Ectodermal cell (in vitro differentiated cells): ENCODE results near the gene STOML2.

ENCODE experiments used
- H3K27ac ChIP-seq: 2 replicates; pipeline ENCODE4 v1.7.0; 2013; ENCODE audit warnings: mild to moderate bottlenecking, low read depth, low read length; ENCODE audit not compliant: insufficient read depth, poor library complexity, severe bottlenecking
- H3K27me3 ChIP-seq: 2 replicates; pipeline ENCODE4 v1.7.0; 2013; ENCODE audit warnings: mild to moderate bottlenecking, low read length; ENCODE audit not compliant: insufficient read depth, control insufficient read depth, poor library complexity, severe bottlenecking
- H3K36me3 ChIP-seq: one replicate; pipeline ENCODE4 v1.7.0; 2013; ENCODE audit warnings: low read length; ENCODE audit not compliant: control insufficient read depth, insufficient read depth
- H3K4me1 ChIP-seq: one replicate; pipeline ENCODE4 v1.7.0; 2013; ENCODE audit warnings: low read length; ENCODE audit not compliant: control insufficient read depth, insufficient read depth
- H3K4me3 ChIP-seq: 2 replicates; pipeline ENCODE4 v1.7.0; 2013; ENCODE audit warnings: low read depth, low read length, control low read depth; ENCODE audit not compliant: insufficient read depth
- H3K9me3 ChIP-seq: 2 replicates; pipeline ENCODE4 v1.7.0; 2013; ENCODE audit warnings: mild to moderate bottlenecking, low read length, moderate library complexity; ENCODE audit not compliant: control insufficient read depth
- WGBS, 2 experiments: methylation state at CpG; one replicate each; pipeline ENCODE4 v1.1.7; 2013; ENCODE audit warnings: missing lambda C conversion rate in 2 of 2; 5-methylcytosine and 5-hydroxymethylcytosine counted together

STOML2 gene

GRCh38 chr9:35073279-35073612 is 29.7 kb downstream of the STOML2 start:
- Histone ChIP-seq H3K4me1 (peaks cover 24% of the 10 kb centered on the region), H3K36me3 (peaks cover 35% of the 10 kb centered on the region), H3K9me3 (no peaks in the 10 kb centered on the region), H3K4me3 (no peak overlapping the region), H3K27me3 (no peaks in the 10 kb centered on the region), H3K27ac (peak overlapping the region; percentile 94)
- 100% methylated on average over 2 of the region's 2 CpGs; no CpG with 5 or more reads in 1 of the 2 experiments for WGBS, 2 experiments

DNA sequence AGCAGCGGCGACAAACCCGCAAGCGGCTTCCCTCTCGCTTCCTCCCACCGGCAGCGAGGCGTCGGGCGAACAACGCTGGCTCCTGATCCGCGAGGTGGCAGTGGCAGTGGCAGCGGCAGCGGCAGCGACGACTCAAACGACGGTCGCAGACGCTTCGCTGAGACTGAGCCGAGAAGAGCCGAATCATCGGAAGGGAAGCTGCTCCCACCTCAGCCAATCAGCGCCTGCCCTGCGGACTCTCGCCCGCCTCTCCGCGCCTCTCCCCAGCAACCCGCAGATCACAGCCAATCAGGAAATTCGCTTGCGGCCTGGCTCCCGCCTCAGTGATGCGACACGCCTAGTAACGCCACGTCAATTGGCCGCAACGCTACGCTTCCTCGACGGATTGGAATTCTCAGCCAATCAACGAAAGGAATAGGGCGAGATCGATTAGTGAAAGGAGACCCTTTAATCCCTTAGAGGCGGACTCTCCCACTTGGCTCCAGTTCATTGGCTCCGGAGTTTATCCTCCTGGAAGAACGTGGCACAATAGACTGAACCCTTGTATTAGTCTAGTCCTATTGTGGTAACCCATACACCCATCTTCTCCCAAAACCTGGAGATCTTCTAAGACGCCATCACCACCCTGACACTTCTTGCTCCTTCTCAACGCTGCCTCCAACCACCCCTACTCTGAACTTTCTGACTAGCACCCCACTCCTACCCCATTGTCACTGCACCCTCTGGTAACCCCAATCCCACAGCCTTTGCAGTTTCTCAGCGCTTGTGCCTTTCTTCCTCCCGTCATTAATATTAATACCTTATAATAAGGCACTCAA is 30.3 kb downstream of the STOML2 start, which contains the start of gene VCP:
VCP (minus strand) TSS at position 165 of the 818 bp plus-strand sequence. CDS start 272 bp downstream, outside the sequence.
- peak within 1 kb of the TSS; percentile 99 for H3K27ac ChIP-seq
- WGBS, 2 experiments = 6% methylated on average over 54 of the region's 54 CpGs
- H3K9me3 ChIP-seq = no peaks in the 10 kb centered on the region
- no peaks in the 10 kb centered on the region for H3K27me3 ChIP-seq
- peaks cover 41% of the 10 kb centered on the region for H3K36me3 ChIP-seq
- H3K4me3 ChIP-seq = peak within 1 kb of the TSS; percentile 90
- H3K4me1 ChIP-seq = peaks cover 19% of the 10 kb centered on the region

GRCh38 chr9:35071814-35072460 is 31.0 kb downstream of the STOML2 start:
- WGBS, 2 experiments = 0% methylated on average over 79 of the region's 79 CpGs

GRCh38 chr9:35070823-35071813 is 31.8 kb downstream of the STOML2 start:
- 2 to 4% methylated on average over 19 to 20 of the region's 20 CpGs for WGBS, 2 experiments
- peak overlapping the region; percentile 90 for H3K4me3 ChIP-seq
- H3K27ac ChIP-seq = peak overlapping the region; percentile 99
- no peaks in the 10 kb centered on the region for H3K27me3 ChIP-seq
- peaks cover 45% of the 10 kb centered on the region for H3K36me3 ChIP-seq
- H3K9me3 ChIP-seq = no peaks in the 10 kb centered on the region
- peaks cover 19% of the 10 kb centered on the region for H3K4me1 ChIP-seq

More at GRCh38 chr9:35071814-35072460, 31.0 kb downstream of the STOML2 start:
- Histone ChIP-seq H3K27ac (peak overlapping the region; percentile 99), H3K36me3 (peaks cover 45% of the 10 kb centered on the region), H3K4me1 (peaks cover 19% of the 10 kb centered on the region), H3K9me3 (no peaks in the 10 kb centered on the region), H3K27me3 (no peaks in the 10 kb centered on the region), H3K4me3 (peak overlapping the region; percentile 90)

DNA sequence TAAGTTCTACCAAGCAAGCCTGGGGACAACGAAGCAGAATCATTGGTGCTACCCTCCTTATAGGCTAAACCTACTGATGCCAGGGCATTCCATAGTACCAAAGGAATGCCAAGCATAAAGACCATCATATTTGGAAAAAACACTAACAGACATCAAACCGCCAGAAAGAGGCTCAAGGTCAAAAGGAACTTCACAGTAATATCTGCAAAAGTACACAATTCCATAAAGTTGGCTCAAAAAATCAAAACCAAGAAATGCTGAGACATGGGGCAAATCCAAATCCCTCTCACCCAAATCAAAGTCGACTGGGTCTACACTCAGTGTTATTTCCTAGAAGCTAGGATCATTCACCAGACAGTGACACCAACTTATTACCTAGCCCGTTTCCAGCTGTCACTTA is 33.9 kb downstream of the STOML2 start:
- H3K27ac ChIP-seq = no peak overlapping the region
- H3K9me3 ChIP-seq = no peaks in the 10 kb centered on the region
- H3K27me3 ChIP-seq = no peaks in the 10 kb centered on the region
- peaks cover 19% of the 10 kb centered on the region for H3K4me1 ChIP-seq
- no peak overlapping the region for H3K4me3 ChIP-seq
- H3K36me3 ChIP-seq = peaks cover 45% of the 10 kb centered on the region
- WGBS, 2 experiments = 89 to 96% methylated on average over 4 of the region's 4 CpGs

DNA sequence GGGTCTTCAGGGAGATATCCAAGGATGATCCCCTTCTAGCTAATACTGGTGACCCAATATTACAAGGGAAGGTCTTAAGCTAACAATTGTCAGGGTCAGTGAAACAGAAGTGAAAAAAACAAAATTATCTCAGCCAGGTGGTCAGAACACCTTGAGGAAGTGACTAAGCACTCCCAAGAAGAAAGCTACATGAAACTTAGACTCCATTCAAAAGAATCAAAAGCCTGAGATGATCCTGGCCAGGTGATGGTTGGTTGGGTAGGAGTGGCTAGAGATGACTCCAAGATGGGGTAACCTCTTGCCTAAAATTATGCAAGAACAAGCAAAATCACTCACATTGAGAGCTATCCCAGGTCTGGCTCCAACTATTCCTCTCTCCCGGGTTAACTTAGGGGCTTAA is 35.9 kb downstream of the STOML2 start:
- Histone ChIP-seq H3K4me3 (no peak overlapping the region), H3K4me1 (peaks cover 15% of the 10 kb centered on the region), H3K27me3 (no peaks in the 10 kb centered on the region), H3K36me3 (peaks cover 61% of the 10 kb centered on the region), H3K27ac (no peak overlapping the region), H3K9me3 (no peaks in the 10 kb centered on the region)
- 93 to 97% methylated on average over 1 of the region's 1 CpG for WGBS, 2 experiments

GRCh38 chr9:35060548-35061207 is 42.3 kb downstream of the STOML2 start:
- H3K4me3 ChIP-seq = no peak overlapping the region
- 95 to 98% methylated on average over 11 of the region's 11 CpGs for WGBS, 2 experiments
- H3K36me3 ChIP-seq = peaks cover 96% of the 10 kb centered on the region

DNA sequence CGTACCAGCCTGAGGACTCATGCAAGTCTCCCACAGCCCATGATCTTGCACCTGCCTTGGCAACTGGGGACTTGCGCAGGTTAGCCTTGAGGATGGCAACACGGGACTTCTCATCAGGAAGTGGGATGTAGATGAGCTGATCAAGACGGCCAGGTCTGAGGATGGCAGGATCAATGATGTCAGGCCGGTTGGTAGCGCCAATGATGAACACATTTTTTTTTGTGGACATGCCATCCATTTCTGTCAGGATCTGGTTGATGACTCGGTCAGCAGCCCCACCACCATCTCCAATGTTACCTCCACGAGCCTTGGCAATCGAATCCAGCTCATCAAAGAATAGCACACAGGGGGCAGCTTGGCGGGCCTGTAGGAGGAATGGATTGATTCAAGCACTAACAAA is 43.5 kb downstream of the STOML2 start:
- H3K4me3 ChIP-seq = no peak overlapping the region
- H3K36me3 ChIP-seq = peaks cover 92% of the 10 kb centered on the region
- H3K9me3 ChIP-seq = no peaks in the 10 kb centered on the region
- H3K4me1 ChIP-seq = no peaks in the 10 kb centered on the region
- no peaks in the 10 kb centered on the region for H3K27me3 ChIP-seq
- WGBS, 2 experiments = 96% methylated on average over 10 of the region's 10 CpGs
- no peak overlapping the region for H3K27ac ChIP-seq

More at GRCh38 chr9:35060548-35061207, 42.3 kb downstream of the STOML2 start:
- no peaks in the 10 kb centered on the region for H3K27me3 ChIP-seq
- H3K4me1 ChIP-seq = no peaks in the 10 kb centered on the region
- H3K9me3 ChIP-seq = no peaks in the 10 kb centered on the region
- no peak overlapping the region for H3K27ac ChIP-seq

- Histone ChIP-seq H3K27ac (no peak overlapping the region), H3K4me3 (no peak overlapping the region), H3K27me3 (no peaks in the 10 kb centered on the region), H3K4me1 (no peaks in the 10 kb centered on the region), H3K36me3 (peaks cover 76% of the 10 kb centered on the region), H3K9me3 (no peaks in the 10 kb centered on the region)
- WGBS, 2 experiments = 97 to 98% methylated on average over 8 of the region's 8 CpGs
Observed at GRCh38 chr9:35057271-35057620, 45.7 kb downstream of the STOML2 start.
